HL-60/S4 (cell line): ENCODE results near the gene REEP1.

ENCODE experiments used
- in situ Hi-C: fragments of 300-500 bp; cut with MboI; formaldehyde crosslinking; loops from 2 replicates; pipeline ENCODE4 v1.14.3; 2022; ENCODE audit warnings: low sequenced_read_pairs

Gene REEP1

DNA sequence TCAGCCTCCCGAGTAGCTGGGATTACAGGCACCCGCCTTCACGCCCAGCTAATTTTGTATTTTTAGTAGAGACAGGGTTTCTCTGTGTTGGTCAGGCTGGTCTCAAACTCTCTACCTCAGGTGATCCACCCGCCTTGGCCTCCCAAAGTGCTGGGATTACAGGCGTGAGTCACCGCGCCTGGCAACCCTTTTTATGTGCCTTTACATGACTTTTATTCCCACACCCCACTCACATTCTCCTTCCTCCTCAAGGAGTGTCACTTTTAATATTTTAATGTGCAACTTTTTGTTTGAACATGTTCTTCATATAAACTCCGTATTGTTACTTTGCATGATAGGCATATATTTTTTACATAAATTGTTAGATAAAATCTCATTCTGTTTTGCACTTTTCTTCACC, 108.9 kb downstream of the REEP1 start:
- in situ Hi-C loops: loop anchor here (5.0 kb wide), 1 partner anchor 139 kb away; no protein-coding TSS in a partner anchor

DNA sequence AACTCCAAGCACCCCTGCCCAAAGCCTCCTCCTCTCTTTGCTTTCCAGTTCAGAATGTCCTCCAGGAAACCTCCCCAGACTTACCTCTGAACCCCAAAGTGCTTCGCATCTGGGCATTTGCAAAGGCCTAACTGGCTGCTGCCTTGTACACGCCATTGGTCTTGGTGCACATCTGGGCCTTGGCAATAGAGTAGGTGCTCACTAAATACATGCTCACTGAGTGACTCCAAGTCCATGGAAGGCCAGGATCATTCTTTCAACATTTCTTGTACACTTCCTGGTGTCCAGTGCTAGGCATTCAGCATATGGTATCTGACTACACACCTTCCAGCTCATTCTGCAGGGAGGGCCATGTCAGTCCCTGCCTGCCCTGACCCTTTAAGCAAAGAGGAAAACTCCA, 109.7 kb downstream of the REEP1 start:
- in situ Hi-C loops: loop anchor here (5.0 kb wide), 1 partner anchor 140 kb away; no protein-coding TSS in a partner anchor

DNA sequence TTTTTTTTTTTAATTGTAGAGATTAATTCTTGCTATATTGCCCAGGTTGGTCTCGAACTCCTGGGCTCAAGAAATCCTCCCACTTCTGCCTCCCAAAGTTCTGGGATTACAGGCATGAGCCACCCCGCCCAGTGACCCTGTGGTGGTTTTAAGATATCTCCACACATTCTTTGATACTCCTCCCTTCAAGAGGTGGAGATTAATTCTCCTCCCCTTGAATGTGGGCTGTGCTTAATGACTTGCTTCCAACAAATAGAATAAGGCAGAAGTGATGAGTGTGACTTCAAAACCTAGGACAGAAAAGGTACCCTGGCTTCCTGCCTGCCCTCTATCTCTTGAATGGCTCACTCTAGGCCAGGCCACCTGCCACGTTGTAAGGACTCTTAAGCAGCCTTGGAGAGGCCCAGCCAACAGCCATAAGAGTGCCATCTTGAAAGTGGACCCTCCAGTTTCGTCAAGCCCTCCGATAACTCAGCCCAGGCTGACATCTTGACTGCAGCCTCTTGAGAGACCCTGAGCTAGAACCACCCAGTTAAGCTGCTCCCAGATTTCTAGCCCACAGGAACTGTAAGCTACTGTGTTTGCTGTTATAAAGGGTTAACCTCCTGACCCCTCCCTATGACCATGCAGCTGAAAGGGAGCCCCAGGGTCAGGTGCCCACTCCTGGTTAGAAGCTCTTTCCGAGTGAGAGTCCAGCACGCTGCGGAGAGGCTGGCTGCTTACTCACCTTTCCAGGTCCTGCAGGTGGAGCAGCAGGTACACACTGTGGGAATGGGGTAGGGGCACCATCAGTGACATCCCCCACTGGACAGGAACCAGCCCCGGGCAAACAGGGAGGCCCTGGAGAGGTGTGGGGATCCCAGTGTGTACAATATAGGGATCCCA, 110.5 kb downstream of the REEP1 start:
- in situ Hi-C loops: loop anchor here (5.0 kb wide), 1 partner anchor 140 kb away; no protein-coding TSS in a partner anchor

DNA sequence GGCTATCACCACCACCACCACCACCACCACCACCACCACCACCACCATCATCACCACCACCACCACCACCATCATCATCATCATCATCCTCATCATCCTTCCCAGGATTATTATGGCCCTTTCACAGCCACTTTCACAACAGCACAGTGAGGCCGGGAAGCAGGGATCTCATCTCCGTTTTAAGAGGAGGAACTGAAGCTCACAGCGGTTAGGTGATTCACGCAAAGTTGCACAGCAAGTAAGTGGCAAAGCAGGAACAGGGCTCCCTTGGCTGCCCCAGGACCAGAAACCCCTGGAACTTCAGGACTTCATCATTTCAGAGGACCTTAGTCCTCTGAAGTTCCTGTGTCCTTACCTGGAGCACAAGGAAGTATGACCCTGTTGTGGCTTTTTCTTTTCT, 111.4 kb downstream of the REEP1 start:
- in situ Hi-C loops: loop anchor here (5.0 kb wide), 1 partner anchor 141 kb away; no protein-coding TSS in a partner anchor

DNA sequence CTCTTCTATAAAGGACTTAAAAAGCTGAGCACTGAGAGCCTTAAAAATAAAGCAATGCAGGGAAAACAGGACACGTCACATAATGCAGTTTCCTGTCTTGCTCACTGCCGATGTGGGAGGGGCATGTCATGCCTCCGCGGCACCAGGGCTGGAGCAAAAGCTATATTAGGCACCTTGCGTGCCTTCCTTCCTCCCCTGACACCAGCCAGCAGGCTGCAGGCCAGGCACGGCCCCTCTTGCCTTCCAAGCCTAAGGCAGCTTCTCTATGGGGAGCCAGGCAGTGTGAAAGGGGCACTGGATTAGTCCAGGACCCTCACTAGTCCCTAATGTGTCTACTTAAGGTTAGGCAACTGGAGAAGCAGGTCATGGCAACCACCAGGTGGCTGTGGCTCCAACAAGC, 111.8 kb downstream of the REEP1 start:
- in situ Hi-C loops: loop anchor here (5.0 kb wide), 1 partner anchor 142 kb away; no protein-coding TSS in a partner anchor

DNA sequence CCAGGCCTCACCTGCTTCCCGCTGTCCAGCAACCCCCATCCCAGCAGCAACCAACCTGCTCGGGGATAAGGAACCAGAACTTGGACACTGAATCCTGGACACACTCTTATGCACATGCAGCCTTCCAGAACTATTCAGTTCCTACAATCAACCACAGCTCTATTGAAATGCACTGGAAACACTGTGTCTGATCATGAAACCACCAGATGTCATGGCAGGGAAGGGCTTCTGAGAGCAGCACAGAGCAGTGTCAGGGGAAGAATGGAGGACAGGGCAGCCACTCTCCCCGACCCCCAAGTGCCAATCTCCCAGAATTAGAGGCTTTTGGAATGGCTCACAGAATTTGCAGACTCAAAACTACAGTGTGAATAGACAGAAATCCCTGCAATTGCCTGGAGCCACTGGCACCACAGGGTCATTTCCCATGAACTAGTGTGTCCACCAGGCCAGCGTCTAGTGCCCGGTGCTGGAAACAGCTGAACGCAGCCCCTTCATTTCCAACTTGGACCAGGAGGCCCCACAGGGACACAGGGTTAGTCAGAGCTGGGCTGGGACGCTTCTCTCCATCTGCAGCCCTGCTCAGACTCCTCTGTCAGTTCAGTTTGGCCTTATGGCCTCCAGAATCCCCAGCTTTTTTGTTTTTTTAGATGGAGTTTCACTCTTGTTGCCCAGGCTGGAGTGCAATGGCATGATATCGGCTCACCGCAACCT, 112.6 kb downstream of the REEP1 start:
- in situ Hi-C loops: loop anchor here (5.0 kb wide), 2 partner anchors 73 to 143 kb away; no protein-coding TSS in a partner anchor

DNA sequence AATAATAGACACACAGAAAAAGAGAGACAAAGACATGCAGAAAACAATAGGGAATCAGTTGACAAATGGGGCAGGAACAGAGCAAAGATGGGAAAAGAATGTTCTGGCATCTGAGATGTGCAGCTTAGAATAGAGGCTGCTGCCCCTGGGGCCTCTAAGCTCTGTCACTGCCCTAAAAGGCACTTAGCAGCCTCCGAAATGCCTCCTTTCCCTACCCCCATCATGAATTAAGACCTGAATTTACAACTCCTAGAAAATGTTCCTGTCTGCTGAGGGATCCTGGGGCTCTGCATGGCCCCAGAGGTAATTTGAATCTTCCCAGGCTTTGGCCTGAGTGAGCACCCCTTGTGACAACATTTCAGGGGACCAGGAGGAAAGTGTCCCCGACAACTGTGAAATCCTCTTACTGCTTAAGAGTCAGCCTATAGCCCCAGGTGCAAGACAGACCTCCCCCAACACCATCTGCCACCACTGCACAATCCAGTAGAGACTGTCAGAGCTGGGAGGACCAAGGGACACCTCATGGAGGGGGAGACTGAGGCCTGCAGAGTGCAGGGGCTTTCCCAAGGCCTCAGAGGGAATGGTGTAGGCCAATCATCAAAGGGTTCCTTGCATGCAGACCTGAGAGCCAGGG, 113.4 kb downstream of the REEP1 start:
- in situ Hi-C loops: loop anchor here (5.0 kb wide), 1 partner anchor 73 kb away; no protein-coding TSS in a partner anchor

DNA sequence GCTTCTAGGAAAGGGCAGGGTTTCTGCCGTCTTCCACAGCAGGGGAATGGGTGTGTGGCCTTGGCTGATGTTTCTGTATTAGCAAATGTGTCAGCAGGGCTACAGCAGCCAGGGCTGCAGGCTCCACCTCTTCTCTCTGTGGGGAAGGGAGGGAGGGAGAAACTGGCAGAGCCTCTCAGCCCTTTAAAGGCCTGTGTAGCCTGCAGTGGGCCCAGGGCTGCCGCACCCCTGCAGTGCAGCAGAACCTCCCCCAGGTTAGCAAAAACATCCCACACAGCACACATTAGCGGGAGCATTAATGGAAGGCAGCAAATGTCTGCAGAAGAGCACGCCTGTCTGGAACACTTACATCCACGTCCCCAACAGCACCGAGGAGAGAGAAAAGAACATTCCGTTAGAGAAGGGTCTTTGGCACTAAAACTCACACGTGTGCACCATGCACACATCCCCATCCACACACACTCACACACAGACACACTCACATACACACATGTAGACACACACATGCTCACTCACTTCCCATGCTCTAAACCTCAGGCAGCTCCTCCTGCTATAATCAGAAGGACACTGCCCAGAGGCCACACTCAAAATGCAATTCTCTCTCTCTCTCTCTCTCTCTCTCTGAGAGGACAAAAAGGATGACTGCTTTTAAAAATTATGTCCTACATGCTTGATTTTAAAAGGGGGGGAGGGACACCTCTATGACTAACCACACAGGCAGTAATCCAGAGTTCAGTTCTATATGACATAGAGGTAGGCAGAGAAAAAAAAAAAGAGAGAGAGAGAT, 114.1 kb downstream of the REEP1 start:
- in situ Hi-C loops: loop anchor here (5.0 kb wide), 1 partner anchor 74 kb away; no protein-coding TSS in a partner anchor

DNA sequence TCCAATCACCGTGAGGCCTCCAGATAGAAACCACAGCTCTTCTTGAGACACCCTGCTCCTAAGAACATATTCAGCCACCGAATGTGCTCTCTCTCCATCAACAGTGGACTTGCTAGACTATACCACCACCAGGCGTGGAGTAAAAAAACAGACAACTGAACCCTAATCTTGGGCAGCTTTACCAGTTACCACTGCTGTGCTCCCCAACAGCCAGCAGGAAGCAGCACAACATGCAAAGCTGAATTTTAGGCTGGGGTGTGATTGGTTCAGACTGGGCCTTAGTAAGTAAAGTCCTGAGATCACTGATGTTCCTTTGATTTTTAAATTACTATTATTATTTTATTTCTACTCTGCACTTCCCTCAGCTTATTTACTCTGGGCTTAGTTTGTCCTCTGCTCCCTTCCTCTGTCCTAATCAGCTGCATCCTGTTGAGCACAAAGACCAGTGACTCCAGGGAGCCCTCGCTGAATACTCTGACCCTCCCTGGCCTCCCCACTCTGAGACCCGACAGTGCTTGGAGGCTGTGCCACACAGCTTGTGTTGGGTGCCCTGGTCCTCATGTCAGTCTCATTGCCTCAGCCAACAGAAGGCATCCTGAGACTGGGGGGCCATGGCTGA, 116.3 kb downstream of the REEP1 start:
- in situ Hi-C loops: loop anchor here (5.0 kb wide), 1 partner anchor 76 kb away; no protein-coding TSS in a partner anchor

DNA sequence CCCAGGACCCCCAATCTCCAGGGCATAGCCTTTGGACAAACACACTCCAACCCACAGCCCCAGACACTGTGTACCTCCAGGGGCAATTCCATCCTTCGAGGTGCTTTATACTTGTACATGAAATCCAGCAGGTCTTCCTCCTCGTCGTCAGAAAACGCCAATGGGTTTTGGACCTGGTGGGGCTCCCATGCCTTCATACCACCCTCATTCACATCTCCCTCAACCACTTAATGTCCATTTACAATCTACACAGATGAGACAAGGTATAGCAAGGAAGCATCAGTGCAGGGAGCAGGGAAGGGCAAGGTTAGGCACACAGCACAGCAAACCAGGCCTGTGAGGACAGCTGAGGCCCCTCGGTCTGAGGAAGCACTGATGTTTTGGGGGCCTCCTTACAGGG, 117.5 kb downstream of the REEP1 start:
- in situ Hi-C loops: loop anchor here (5.0 kb wide), 1 partner anchor 77 kb away; no protein-coding TSS in a partner anchor

DNA sequence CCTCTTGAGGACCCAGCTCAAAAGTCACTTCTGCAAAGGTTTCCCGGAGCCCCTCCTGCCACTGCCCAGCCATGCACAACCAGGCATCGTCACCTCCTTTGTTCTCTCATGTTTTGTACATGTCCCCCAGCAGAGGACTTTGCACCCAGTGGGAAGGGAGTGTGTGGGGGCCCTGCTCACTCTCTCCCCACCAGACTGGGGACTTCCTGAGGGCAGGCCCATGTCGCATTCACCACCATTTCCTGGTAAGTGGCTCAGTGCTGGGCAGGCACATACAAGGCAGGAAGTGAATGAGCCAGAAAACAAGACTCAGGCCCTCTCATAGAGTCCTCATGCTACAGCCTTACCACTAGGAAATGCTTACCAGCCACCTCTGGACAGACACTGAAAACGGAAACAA, 119.3 kb downstream of the REEP1 start:
- in situ Hi-C loops: no loop called here

DNA sequence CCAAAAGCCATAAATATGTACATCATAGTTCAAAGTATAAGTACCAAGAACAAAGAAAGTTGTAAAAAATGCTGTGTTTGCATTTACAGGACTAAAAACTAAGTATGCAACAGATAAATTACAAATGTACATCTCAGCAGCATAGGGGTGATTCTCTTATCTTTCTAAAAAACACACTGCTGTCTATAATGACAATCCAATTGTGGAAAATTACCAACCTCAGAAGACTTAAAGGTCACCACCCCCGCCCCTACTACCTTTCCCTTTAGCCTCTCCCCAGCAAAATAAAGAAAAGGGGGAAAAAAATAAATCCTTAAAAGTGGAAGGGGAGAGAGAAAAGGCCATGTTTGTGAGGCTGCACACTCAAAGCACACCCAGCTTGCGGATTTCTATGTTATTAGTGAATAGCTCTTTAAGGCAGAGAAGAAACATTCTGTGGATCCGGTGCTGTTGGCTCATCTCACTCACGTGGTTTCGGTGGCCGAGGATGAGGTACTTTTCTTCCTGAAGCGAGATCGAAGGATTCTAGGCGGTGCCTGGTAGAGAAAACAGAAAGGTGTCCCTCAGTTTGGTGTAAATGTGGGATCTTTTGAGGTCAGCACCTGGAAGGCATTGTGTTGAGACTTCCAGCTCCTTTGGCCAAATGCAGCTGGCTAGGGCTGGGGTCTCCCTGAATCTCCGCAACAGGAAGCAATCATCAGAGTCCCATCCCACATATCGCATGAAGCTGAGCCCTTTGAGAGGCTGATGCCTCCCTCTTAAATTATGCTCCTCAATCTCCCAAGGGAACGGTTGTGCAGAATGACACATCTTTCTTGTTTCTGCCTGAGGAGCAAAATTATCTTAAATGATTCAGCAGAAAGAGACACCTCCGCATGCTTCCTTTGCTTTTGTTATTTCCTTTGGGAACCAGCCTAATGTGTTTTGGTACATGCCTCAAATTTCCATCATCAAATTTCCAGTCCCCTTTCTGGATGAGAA, 120.6 kb downstream of the REEP1 start:
- in situ Hi-C loops: no loop called here

DNA sequence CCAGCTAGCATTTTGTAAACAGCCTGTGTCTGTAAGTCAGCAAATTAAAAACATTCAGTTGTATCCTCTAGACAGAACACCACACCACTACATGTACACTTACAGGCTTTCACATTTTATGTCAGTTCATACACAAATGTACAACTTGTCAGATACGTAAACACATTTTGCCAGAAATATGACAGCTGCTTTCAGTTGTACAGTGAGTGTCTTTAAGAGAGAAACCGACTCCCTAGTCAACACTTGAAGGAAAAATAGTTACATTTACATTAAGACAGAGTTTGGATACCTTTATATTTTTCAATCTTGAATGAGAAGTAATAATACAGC, 123.0 kb downstream of the REEP1 start:
- in situ Hi-C loops: no loop called here

DNA sequence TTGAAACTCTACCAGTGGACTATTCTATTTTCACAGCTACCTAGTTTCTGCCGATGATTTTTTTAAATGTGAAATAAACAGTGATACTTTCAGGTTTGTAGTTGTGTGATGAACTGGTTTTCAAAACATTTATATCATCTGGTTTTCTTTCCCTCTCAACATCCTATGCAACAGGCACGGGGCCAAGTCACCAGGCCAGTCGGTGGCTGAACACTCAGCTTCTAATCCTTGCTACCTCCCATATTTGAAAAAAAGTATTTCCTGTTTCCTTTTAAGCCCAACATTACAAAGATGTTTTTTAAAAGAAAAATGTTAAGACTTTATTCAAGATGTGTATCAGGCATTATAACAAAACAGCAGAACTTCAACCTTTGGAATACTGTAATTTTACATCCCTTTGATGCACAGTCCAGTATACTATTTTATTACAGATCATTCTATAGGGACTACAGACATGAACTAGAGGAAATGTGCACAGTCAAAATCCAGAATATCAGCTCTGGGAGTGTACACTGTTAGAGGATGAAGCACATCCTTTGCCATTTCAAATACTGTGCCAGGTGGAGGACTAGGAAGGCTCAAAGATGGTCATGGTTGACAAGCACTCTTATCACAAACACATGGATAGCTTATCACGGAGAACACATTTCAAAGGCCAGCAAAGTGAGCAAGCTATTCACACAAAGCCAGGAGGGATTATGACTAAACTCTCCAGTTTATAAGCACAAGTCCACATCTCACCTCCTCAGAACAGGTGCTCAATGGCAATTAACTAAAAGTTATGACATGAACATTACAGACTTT, 123.5 kb downstream of the REEP1 start:
- in situ Hi-C loops: no loop called here

DNA sequence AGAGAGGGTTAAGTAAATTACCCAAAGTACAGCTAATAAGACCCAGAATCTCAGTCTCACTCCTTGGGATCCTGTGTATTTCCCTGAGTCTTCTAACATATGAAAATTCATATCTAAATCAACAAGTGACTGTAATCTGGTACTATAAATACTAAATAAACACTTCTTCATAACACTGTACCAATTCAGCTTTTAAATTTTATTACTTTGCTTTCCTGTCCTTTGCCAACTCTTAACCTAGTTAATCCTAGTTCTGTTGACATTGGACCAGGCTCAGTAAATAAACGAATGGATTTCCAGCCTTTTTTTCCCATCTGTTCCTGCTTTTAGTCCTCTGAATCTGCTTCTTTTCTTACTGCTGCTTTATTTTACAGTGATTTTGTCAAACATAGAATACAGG, 124.4 kb downstream of the REEP1 start:
- in situ Hi-C loops: no loop called here

DNA sequence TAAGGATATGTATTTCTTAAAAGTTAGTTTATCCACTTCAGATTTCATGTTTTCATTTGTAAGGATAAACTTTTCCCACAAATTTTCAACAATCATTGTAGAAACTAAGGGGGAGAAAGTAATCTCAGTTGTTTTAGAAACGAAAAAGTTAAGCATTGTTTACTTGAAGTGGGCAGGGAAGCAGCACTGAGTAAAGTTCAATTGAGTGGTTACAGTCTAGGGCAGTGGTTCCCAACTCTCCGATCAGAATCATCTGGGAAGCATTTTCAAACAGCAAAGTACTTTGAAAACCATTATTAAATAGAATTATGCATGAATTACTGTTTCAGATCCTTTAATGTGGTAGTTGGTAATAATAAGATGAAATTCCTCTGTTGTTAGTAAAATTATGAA, 125.6 kb downstream of the REEP1 start:
- in situ Hi-C loops: no loop called here

DNA sequence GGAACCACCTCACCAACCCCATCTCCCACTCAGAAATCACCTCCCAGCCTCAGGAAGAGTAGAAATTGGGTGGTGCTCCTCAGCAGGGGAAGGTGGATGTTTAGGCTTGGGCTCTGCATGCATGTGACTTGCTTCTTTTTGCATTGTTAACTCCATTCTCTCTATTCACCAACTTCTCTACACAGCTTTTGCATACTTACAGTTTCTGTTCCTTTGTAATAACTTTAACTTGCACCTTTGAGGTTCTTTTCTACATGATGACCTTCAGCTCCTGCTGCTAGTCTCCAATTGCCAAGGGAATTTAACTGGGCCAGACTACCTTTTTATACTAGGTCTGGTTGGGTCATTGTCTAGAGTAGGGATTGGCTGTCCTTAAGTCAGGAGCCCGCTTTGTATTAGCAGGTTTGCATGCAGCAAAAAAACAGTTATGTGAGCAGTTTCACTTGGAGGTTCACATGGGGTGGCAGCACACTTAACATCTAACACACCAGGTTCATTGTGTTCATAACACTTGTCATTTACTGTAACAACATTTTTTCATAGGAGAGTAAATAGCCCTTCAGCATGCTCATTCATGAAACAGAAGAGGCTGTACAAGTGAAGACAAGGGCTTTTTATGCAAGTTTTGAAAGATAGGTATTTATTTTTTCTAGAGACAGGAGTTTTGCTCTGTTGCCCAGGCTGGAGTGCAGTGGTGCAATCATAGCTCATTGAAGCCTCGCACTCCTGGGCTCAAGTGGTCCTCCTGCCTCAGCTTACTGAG, 126.2 kb downstream of the REEP1 start:
- in situ Hi-C loops: no loop called here
